OCI-LY3 (cell line): ENCODE results near the gene CFAP410.

ENCODE experiments used
- EZH2phosphoT487 ChIP-seq: fragments of 200-600 bp; shearing (Covaris generic); IDR thresholded peaks from 2 replicates; pipeline ENCODE4 v1.6.1; 2018; ENCODE audit warnings: antibody characterized with exemption, mixed run types, low read depth
- TF ChIP-seq, protein P1 (sequence below): fragments of 200-600, 300-600 bp; sonication (generic); IDR thresholded peaks from 2 replicates; pipeline ENCODE4 v1.5.1; 2014; ENCODE audit warnings: antibody characterized with exemption, low read length, low read depth

DNA sequence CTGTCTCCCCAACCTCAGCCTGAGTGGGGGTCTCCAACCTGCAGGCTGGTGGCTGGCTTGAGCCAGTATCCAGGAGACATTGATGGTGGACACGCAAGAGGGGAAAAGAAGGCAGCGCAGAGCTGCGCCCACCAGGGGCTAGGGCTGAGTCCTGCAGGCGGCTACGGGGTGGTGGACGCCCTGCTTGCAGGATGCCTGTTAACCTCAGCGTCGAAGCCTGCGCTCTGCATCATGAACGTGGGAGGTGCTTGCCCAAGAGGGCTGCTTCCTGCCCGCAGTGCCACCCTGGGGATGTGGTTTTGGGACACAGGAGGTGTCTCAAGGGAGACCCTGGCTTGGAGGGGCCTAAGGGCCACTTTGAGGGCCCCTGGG lies 11.6 kb downstream of the CFAP410 start:
- TF ChIP-seq, protein P1, sequence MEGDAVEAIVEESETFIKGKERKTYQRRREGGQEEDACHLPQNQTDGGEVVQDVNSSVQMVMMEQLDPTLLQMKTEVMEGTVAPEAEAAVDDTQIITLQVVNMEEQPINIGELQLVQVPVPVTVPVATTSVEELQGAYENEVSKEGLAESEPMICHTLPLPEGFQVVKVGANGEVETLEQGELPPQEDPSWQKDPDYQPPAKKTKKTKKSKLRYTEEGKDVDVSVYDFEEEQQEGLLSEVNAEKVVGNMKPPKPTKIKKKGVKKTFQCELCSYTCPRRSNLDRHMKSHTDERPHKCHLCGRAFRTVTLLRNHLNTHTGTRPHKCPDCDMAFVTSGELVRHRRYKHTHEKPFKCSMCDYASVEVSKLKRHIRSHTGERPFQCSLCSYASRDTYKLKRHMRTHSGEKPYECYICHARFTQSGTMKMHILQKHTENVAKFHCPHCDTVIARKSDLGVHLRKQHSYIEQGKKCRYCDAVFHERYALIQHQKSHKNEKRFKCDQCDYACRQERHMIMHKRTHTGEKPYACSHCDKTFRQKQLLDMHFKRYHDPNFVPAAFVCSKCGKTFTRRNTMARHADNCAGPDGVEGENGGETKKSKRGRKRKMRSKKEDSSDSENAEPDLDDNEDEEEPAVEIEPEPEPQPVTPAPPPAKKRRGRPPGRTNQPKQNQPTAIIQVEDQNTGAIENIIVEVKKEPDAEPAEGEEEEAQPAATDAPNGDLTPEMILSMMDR = no peak
- no peak for TF ChIP-seq EZH2phosphoT487
